Stomach (tissue), 9 donors: ENCODE measurements around the gene RPS27A. TPM values are rescaled to one million over a fixed set of nuclear protein-coding genes. Genes with fewer than 3 reads are reported as not detected.

Experiments used
- DNase-seq, 2 donors: peaks; one replicate each; pipeline versions ENCODE4 v3.0.0 to v3.0.0-alpha.2; 2013 to 2019
- H3K27ac ChIP-seq, 5 donors: fragments of 200-600 bp in 4 of 5; sonication (generic) in 4 of 5; one replicate each; pipeline ENCODE4 v1.5.1; 2013 to 2019; ENCODE audit warnings: mild to moderate bottlenecking in 1 of 5, moderate library complexity in 1 of 5
- H3K27me3 ChIP-seq, 3 donors: fragments of 200-600 bp; sonication (generic); one replicate each; pipeline ENCODE4 v1.5.1; 2017 to 2019; ENCODE audit warnings: mixed run types in 1 of 3
- H3K36me3 ChIP-seq, 4 donors: fragments of 200-600 bp; sonication (generic); 1 replicate in 3 of 4; 2 replicates in 1 of 4; pipeline ENCODE4 v1.5.1; 2016 to 2019
- H3K4me1 ChIP-seq, 4 donors: fragments of 200-600 bp; sonication (generic); one replicate each; pipeline ENCODE4 v1.5.1; 2016 to 2019
- H3K4me3 ChIP-seq, 4 donors: fragments of 200-600 bp; sonication (generic) in 3 of 4; one replicate each; pipeline ENCODE4 v1.5.1; 2016 to 2019; ENCODE audit warnings: mild to moderate bottlenecking in 1 of 4
- H3K9me3 ChIP-seq, 4 donors: fragments of 200-600 bp; sonication (generic); one replicate each; pipeline ENCODE4 v1.5.1; 2016 to 2019
- EP300 ChIP-seq: sonication (generic); formaldehyde crosslinking; IDR thresholded peaks from one replicate; pipeline ENCODE4 v1.6.1; 2017; ENCODE audit warnings: antibody characterized with exemption
- POLR2A ChIP-seq, 4 donors: fragments of 450-650 bp; IDR thresholded peaks; one replicate each; pipeline ENCODE4 v1.6.1; 2016; ENCODE audit warnings: antibody characterized with exemption in 4 of 4, control low read depth in 2 of 4, mild to moderate bottlenecking in 1 of 4, moderate library complexity in 1 of 4
- POLR2AphosphoS5 ChIP-seq, 3 donors: sonication (generic); formaldehyde crosslinking; IDR thresholded peaks; one replicate each; pipeline ENCODE4 v1.6.1; 2016; ENCODE audit warnings: antibody characterized with exemption in 3 of 3
- WGBS, 5 donors: extraction: QIAGEN DNeasy Blood & Tissue Kit in 3 of 5; methylation state at CpG; one replicate each; pipeline versions ENCODE4 v1.1.5 to v1.1.7; 2013 to 2018; 5-methylcytosine and 5-hydroxymethylcytosine counted together
- intact Hi-C: fragments of 100-400 bp; cut with DNase I; formaldehyde crosslinking; loops from one replicate; pipeline ENCODE4 v1.15.1; 2023; ENCODE audit warnings: low total_unique reads
- polyA plus RNA-seq, 3 donors: library from polyadenylated mRNA; stranded (reverse); fragments of 200-250 nt; gene quantifications; one replicate each; pipeline ENCODE4 v1.2.3, GENCODE V29; 2013
- total RNA-seq, 5 donors: library from RNA; depleted of rRNA; stranded (reverse); fragments of >200 nt; gene quantifications; one replicate each; pipeline versions ENCODE4 v1.1.0 to v1.2.3, GENCODE V29; 2014 to 2016
- TF ChIP-seq, protein P1 (sequence below), 7 experiments: fragments of 450-650 bp in 4 of 7; fragments of 200-600 bp in 3 of 7; sonication (generic) in 3 of 7; IDR thresholded peaks; one replicate each; pipeline ENCODE4 v1.5.1; 2016 to 2019; ENCODE audit warnings: antibody characterized with exemption in 7 of 7, control low read depth in 2 of 7, mild to moderate bottlenecking in 1 of 7
- donor health status: healthy with polysubstance abuse.
- donor health status: Bipolar disorder and iron deficiency.
- donor health status: healthy.

RPS27A gene
- total and polyA plus RNA-seq, 8 donors = 319 to 3,642 (median 1,289) TPM

- no peaks in the 10 kb centered on the region for H3K9me3 ChIP-seq
- peaks cover 10 to 29% (median 27%) of the 10 kb centered on the region in 4 donors for H3K4me1 ChIP-seq
- H3K4me3 ChIP-seq = peak overlapping the region; percentile 59 to 84 (median 76)
- intact Hi-C loops = no loop called here
- no peaks in the 10 kb centered on the region for H3K36me3 ChIP-seq
- peak; percentile 92 to 96 for DNase-seq
- TF ChIP-seq, protein P1, sequence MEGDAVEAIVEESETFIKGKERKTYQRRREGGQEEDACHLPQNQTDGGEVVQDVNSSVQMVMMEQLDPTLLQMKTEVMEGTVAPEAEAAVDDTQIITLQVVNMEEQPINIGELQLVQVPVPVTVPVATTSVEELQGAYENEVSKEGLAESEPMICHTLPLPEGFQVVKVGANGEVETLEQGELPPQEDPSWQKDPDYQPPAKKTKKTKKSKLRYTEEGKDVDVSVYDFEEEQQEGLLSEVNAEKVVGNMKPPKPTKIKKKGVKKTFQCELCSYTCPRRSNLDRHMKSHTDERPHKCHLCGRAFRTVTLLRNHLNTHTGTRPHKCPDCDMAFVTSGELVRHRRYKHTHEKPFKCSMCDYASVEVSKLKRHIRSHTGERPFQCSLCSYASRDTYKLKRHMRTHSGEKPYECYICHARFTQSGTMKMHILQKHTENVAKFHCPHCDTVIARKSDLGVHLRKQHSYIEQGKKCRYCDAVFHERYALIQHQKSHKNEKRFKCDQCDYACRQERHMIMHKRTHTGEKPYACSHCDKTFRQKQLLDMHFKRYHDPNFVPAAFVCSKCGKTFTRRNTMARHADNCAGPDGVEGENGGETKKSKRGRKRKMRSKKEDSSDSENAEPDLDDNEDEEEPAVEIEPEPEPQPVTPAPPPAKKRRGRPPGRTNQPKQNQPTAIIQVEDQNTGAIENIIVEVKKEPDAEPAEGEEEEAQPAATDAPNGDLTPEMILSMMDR (IDR thresholded peaks at IDR 0.05) = no peak
- TF ChIP-seq POLR2AphosphoS5 (IDR thresholded peaks at IDR 0.05) (peak; percentile 69 to 96 (median 93)), POLR2A (IDR thresholded peaks at IDR 0.05) (peak in 1 of 4 donors; percentile 75)
- no peaks in the 10 kb centered on the region for H3K27me3 ChIP-seq
- peak overlapping the region; percentile 92 to 96 (median 93) for H3K27ac ChIP-seq
- WGBS, 5 donors = 1% methylated on average over 28 to 60 of the region's 60 CpGs
Observed at GRCh38 chr2:55282110-55282917, 49.8 kb downstream of the RPS27A start.

GRCh38 chr2:55283083-55283482 is 50.6 kb downstream of the RPS27A start:
- peak overlapping the region in 4 of 5 donors; percentile 92 to 96 (median 93) for H3K27ac ChIP-seq
- intact Hi-C loops = no loop called here

More at GRCh38 chr2:55283083-55283482, 50.6 kb downstream of the RPS27A start:
- TF ChIP-seq, protein P1 (IDR thresholded peaks at IDR 0.05) = no peak
- TF ChIP-seq POLR2AphosphoS5 (IDR thresholded peaks at IDR 0.05) = no peak
- no peak for TF ChIP-seq EP300
- TF ChIP-seq POLR2A (IDR thresholded peaks at IDR 0.05) = no peak
- DNase-seq = no peak
- Histone ChIP-seq H3K9me3 (no peaks in the 10 kb centered on the region), H3K4me3 (peak overlapping the region in 3 of 4 donors; percentile 59 to 84 (median 76)), H3K36me3 (no peaks in the 10 kb centered on the region), H3K27me3 (no peaks in the 10 kb centered on the region), H3K4me1 (peaks cover 10 to 29% (median 27%) of the 10 kb centered on the region in 4 donors)
- 95 to 96% (median 95%) methylated on average over 12 of the region's 12 CpGs for WGBS, 5 donors

Other genes starting within 250 kb of the RPS27A start
- 100 to 1,000 TPM; 114 to 463 (median 173) TPM for gene RTN4, start 182.2 kb upstream of the RPS27A start, total RNA-seq
- gene RTN4, start 182.2 kb upstream of the RPS27A start, polyA plus RNA-seq = 100 to 1,000 TPM in 1 of 3 donors, 10 to 100 TPM in 2; 40.8 to 116 (median 48.7) TPM
- 10 to 100 TPM in 1 of 5 donors, 1 to 10 TPM in 4; 1.9 to 43.9 (median 9.6) TPM for gene CLHC1, start 395 bp upstream of the RPS27A start, total RNA-seq
- gene CLHC1, start 395 bp upstream of the RPS27A start, polyA plus RNA-seq = 1 to 10 TPM; 4.0 to 8.8 (median 4.9) TPM
- 10 to 100 TPM in 3 of 5 donors, 1 to 10 TPM in 2; 7.1 to 32.1 (median 20.9) TPM for gene MTIF2, start 36.5 kb downstream of the RPS27A start, total RNA-seq
- 10 to 100 TPM; 19.5 to 22.5 (median 21.3) TPM for gene MTIF2, start 36.5 kb downstream of the RPS27A start, polyA plus RNA-seq
- gene CCDC88A, start 187.2 kb downstream of the RPS27A start, total RNA-seq = 10 to 100 TPM; 14.5 to 95.1 (median 63.3) TPM
- 1 to 10 TPM; 6.2 to 9.0 (median 6.2) TPM for gene CCDC88A, start 187.2 kb downstream of the RPS27A start, polyA plus RNA-seq